HepG2 (cell line): Measurements from ENCODE around the gene NPVF.

Experiments used
- MXI1 ChIP-seq: IDR thresholded peaks from 3 replicates; pipeline ENCODE4 v1.6.1; 2012; ENCODE audit warnings: low read depth, low read length, inconsistent platforms, borderline replicate concordance
- SIN3A ChIP-seq: IDR thresholded peaks from 2 replicates; pipeline ENCODE4 v1.6.1; 2011; ENCODE audit warnings: low read depth, mild to moderate bottlenecking, control low read depth, low read length, borderline replicate concordance
- TEAD2 ChIP-seq: sonication (generic); formaldehyde crosslinking; IDR thresholded peaks from 2 replicates; pipeline ENCODE4 v1.9.0; 2021; ENCODE audit warnings: missing genetic modification reagents

DNA sequence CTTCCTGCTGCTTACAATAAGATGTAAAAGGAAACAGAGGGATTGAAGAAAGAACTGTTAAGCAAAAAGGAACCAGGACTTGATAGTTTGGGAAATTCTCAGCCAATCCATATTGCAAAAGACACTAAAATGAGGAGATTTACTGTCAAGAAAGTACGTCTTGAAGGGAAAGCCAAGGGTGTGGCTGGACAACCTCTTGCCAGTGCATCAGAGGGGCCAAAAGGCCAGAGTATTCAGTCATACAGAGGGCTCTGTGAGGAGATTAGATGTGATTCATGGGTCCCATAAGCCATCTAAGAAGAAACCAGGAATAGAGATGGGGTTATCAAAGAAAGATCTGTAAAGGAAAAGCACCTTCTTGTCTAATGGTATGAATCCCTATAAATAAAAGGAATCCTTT is 25.4 kb upstream of the NPVF start:
- no peak for TF ChIP-seq MXI1
- no peak for TF ChIP-seq SIN3A
- no peak for TF ChIP-seq TEAD2
